AG10803 (cell line): Measurements from ENCODE around the gene MYOF.
A peak's percentile ranks its signal among the peaks of the same experiment; 100 is the strongest.

Experiments used
- DNase-seq: peaks from one replicate; pipeline ENCODE4 v3.0.0; 2010; ENCODE audit warnings: low read depth
- H3K4me3 ChIP-seq: 2 replicates; pipeline ENCODE4 v1.5.1; 2011; ENCODE audit warnings: mild to moderate bottlenecking, low read length, control low read depth
- TF ChIP-seq, protein P1 (sequence below): conservative IDR thresholded peaks from 2 replicates; pipeline ENCODE4 v1.5.1; 2011; ENCODE audit warnings: mild to moderate bottlenecking, low read length, control low read depth, inconsistent platforms

Gene MYOF

GRCh38 chr10:93463723-93464476 is 18.2 kb downstream of the MYOF start:
- peak overlapping the region; percentile 31 for H3K4me3 ChIP-seq
- peak; percentile 86 for DNase-seq
- TF ChIP-seq, protein P1, sequence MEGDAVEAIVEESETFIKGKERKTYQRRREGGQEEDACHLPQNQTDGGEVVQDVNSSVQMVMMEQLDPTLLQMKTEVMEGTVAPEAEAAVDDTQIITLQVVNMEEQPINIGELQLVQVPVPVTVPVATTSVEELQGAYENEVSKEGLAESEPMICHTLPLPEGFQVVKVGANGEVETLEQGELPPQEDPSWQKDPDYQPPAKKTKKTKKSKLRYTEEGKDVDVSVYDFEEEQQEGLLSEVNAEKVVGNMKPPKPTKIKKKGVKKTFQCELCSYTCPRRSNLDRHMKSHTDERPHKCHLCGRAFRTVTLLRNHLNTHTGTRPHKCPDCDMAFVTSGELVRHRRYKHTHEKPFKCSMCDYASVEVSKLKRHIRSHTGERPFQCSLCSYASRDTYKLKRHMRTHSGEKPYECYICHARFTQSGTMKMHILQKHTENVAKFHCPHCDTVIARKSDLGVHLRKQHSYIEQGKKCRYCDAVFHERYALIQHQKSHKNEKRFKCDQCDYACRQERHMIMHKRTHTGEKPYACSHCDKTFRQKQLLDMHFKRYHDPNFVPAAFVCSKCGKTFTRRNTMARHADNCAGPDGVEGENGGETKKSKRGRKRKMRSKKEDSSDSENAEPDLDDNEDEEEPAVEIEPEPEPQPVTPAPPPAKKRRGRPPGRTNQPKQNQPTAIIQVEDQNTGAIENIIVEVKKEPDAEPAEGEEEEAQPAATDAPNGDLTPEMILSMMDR = no peak

- TF ChIP-seq, protein P1 = no peak
- no peak overlapping the region for H3K4me3 ChIP-seq
- no peak for DNase-seq
Observed at GRCh38 chr10:93462881-93463280, 19.3 kb downstream of the MYOF start.

- TF ChIP-seq, protein P1 = no peak
- H3K4me3 ChIP-seq = no peak overlapping the region
- DNase-seq = no peak
Observed at GRCh38 chr10:93462371-93462770, 19.8 kb downstream of the MYOF start.

GRCh38 chr10:93461807-93462178 is 20.3 kb downstream of the MYOF start:
- TF ChIP-seq, protein P1 = no peak; the same call in 1 of the 2 replicates
- H3K4me3 ChIP-seq = no peak overlapping the region

GRCh38 chr10:93461109-93461806 is 20.9 kb downstream of the MYOF start:
- TF ChIP-seq, protein P1 = no peak
- H3K4me3 ChIP-seq = no peak overlapping the region
- DNase-seq = peak; percentile 87

More at GRCh38 chr10:93461807-93462178, 20.3 kb downstream of the MYOF start:
- DNase-seq = peak; percentile 82

DNA sequence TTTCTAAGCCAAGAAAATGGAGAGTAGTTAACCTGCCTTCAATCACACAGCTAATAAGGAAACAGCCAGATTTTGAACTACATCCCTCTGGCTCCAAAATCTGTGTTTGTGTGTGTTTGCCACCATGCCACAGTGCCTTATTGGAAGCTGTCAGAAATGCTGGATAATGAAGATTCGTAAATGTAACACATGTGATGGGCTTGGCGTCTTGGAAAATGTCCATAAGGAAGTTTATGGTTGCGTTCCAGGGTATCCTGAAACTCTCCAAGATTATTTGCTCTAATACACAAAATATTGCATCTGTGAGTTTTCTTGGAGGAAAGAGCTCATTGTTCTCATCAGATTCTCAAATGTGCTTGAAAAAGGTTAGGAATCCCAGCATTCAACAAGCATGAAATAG is 22.7 kb downstream of the MYOF start:
- H3K4me3 ChIP-seq = no peak overlapping the region
- TF ChIP-seq, protein P1 = no peak
- DNase-seq = no peak
